Measurements from ENCODE around the gene CMTR2. TPM values are rescaled to one million over a fixed set of nuclear protein-coding genes. Genes with fewer than 3 reads are reported as not detected.

Gene CMTR2
- total RNA-seq, 5 donors from 2014 or later (not counting 1 experiment from before 2014, with no cell fraction given): 10.6 to 25.5 (median 20.4) TPM

- peaks cover 10 to 16% of the 10 kb centered on the region in 2 experiments for H3K4me1 ChIP-seq (ENCODE audit: control insufficient read depth in 1 of 2, extremely low read depth in 1 of 2, insufficient read depth in 2 of 2, low read length in 2 of 2)
- ChIA-PET POLR2A (no interaction called here), CTCF (no interaction called here)
- peaks cover 9 to 18% of the 10 kb centered on the region in 2 donors for H3K36me3 ChIP-seq (ENCODE audit: control insufficient read depth in 2 of 2, extremely low read depth in 1 of 2, insufficient read depth in 1 of 2, low read length in 1 of 2)
- H3K27ac ChIP-seq (ENCODE audit: low read length): no peak overlapping the region
- Mint-ChIP-seq H3K9me3 (peaks cover 3 to 26% (median 21%) of the 10 kb centered on the region in 3 donors), H3K36me3 (peaks cover 45% of the 10 kb centered on the region), H3K27ac (peak overlapping the region; percentile 77 to 83), H3K4me3 (peak overlapping the region; percentile 85 to 86 (median 86)), H3K4me1 (peaks cover 16 to 38% (median 38%) of the 10 kb centered on the region in 3 donors), H3K27me3 (peaks cover 12 to 14% of the 10 kb centered on the region in 2 donors)
- H3K9me3 ChIP-seq: peaks cover 3% of the 10 kb centered on the region
- H3K27me3 ChIP-seq (replicated peaks in 1 of 2; ENCODE audit: control insufficient read depth in 2 of 2, extremely low read depth in 1 of 2, insufficient read depth in 2 of 2, low read length in 1 of 2): peaks cover under 1 to 6% of the 10 kb centered on the region in 2 experiments
- DNase-seq: no peak
- 82% methylated on average over 3 of the region's 3 CpGs for WGBS (ENCODE audit: insufficient coverage)
- no peak for ATAC-seq (replicated peaks in 1 of 4)
- H3K4me3 ChIP-seq (ENCODE audit: control insufficient read depth in 1 of 2, extremely low read depth in 1 of 2, low read length in 1 of 2): no peak overlapping the region
Measured at GRCh38 chr16:71287911-71288310, 1.3 kb downstream of the CMTR2 start.

- Histone ChIP-seq H3K4me1 (ENCODE audit: control insufficient read depth in 1 of 2, extremely low read depth in 1 of 2, insufficient read depth in 2 of 2, low read length in 2 of 2) (peaks cover 10 to 16% of the 10 kb centered on the region in 2 experiments), H3K36me3 (ENCODE audit: control insufficient read depth in 2 of 2, extremely low read depth in 1 of 2, insufficient read depth in 1 of 2, low read length in 1 of 2) (peaks cover 9 to 18% of the 10 kb centered on the region in 2 donors), H3K27me3 (replicated peaks in 1 of 2; ENCODE audit: control insufficient read depth in 2 of 2, extremely low read depth in 1 of 2, insufficient read depth in 2 of 2, low read length in 1 of 2) (peaks cover 0 to 6% of the 10 kb centered on the region in 2 experiments), H3K9me3 (peaks cover 3% of the 10 kb centered on the region), H3K4me3 (ENCODE audit: control insufficient read depth in 1 of 2, extremely low read depth in 1 of 2, low read length in 1 of 2) (no peak overlapping the region), H3K27ac (ENCODE audit: low read length) (no peak overlapping the region)
- peak overlapping the region in 1 of 3 donors; percentile 85 for H3K4me3 Mint-ChIP-seq
- no peak overlapping the region for H3K27ac Mint-ChIP-seq
- peaks cover 7 to 9% of the 10 kb centered on the region in 2 donors for H3K27me3 Mint-ChIP-seq
- DNase-seq (no peak), ATAC-seq (replicated peaks in 1 of 4) (no peak)
- POLR2A ChIA-PET: no interaction called here
- peaks cover 49% of the 10 kb centered on the region for H3K36me3 Mint-ChIP-seq
- CTCF ChIA-PET: no interaction called here
- peaks cover 3 to 29% (median 23%) of the 10 kb centered on the region in 3 donors for H3K9me3 Mint-ChIP-seq
- H3K4me1 Mint-ChIP-seq: peaks cover 16 to 39% (median 39%) of the 10 kb centered on the region in 3 donors
- WGBS (ENCODE audit: insufficient coverage): no CpG with 5 or more reads among the region's 2 CpGs
Measured at GRCh38 chr16:71287454-71287853, 1.7 kb downstream of the CMTR2 start.

GRCh38 chr16:71283612-71284011, 5.6 kb downstream of the CMTR2 start:
- Histone ChIP-seq H3K4me1 (ENCODE audit: control insufficient read depth in 1 of 2, extremely low read depth in 1 of 2, insufficient read depth in 2 of 2, low read length in 2 of 2) (peaks cover 7 to 8% of the 10 kb centered on the region in 2 experiments), H3K36me3 (ENCODE audit: control insufficient read depth in 2 of 2, extremely low read depth in 1 of 2, insufficient read depth in 1 of 2, low read length in 1 of 2) (peaks cover 9 to 18% of the 10 kb centered on the region in 2 donors), H3K27ac (ENCODE audit: low read length) (no peak overlapping the region), H3K9me3 (peaks cover 3% of the 10 kb centered on the region), H3K27me3 (replicated peaks in 1 of 2; ENCODE audit: control insufficient read depth in 2 of 2, extremely low read depth in 1 of 2, insufficient read depth in 2 of 2, low read length in 1 of 2) (no peaks in the 10 kb centered on the region), H3K4me3 (ENCODE audit: control insufficient read depth in 1 of 2, extremely low read depth in 1 of 2, low read length in 1 of 2) (no peak overlapping the region)
- no CpG with 5 or more reads among the region's 2 CpGs for WGBS (ENCODE audit: insufficient coverage)
- H3K27ac Mint-ChIP-seq: no peak overlapping the region
- CTCF ChIA-PET: interaction anchor here in 1 of 2 donors (0.6 kb wide), 1 partner anchor 75 kb away, joined by 4 read pairs; no protein-coding TSS in a partner anchor
- no peak for ATAC-seq (replicated peaks in 1 of 4)
- peaks cover 3 to 32% (median 23%) of the 10 kb centered on the region in 3 donors for H3K9me3 Mint-ChIP-seq
- H3K27me3 Mint-ChIP-seq: no peaks in the 10 kb centered on the region
- peaks cover 56% of the 10 kb centered on the region for H3K36me3 Mint-ChIP-seq
- no peak for DNase-seq
- H3K4me3 Mint-ChIP-seq: no peak overlapping the region
- peaks cover 18 to 34% (median 29%) of the 10 kb centered on the region in 3 donors for H3K4me1 Mint-ChIP-seq
- POLR2A ChIA-PET: no interaction called here

GRCh38 chr16:71282943-71283342, 6.3 kb downstream of the CMTR2 start:
- ChIA-PET CTCF (no interaction called here), POLR2A (interaction anchor here in 1 of 2 donors (0.6 kb wide), 1 partner anchor 107 kb away, joined by 4 read pairs; no protein-coding TSS in a partner anchor)
- H3K36me3 Mint-ChIP-seq: peaks cover 52% of the 10 kb centered on the region

GRCh38 chr16:71276589-71277334, 12.4 kb downstream of the CMTR2 start:
- peaks cover 9% of the 10 kb centered on the region for H3K36me3 Mint-ChIP-seq
- H3K4me1 ChIP-seq (ENCODE audit: control insufficient read depth in 1 of 2, extremely low read depth in 1 of 2, insufficient read depth in 2 of 2, low read length in 2 of 2): no peaks in the 10 kb centered on the region
- ATAC-seq (replicated peaks in 1 of 4) (no peak), DNase-seq (no peak)
- no peak overlapping the region for H3K4me3 ChIP-seq (ENCODE audit: control insufficient read depth in 1 of 2, extremely low read depth in 1 of 2, low read length in 1 of 2)
- H3K27ac Mint-ChIP-seq: no peak overlapping the region
- H3K4me3 Mint-ChIP-seq: no peak overlapping the region
- H3K9me3 Mint-ChIP-seq: peaks cover 13 to 18% (median 14%) of the 10 kb centered on the region in 3 donors
- no peaks in the 10 kb centered on the region for H3K4me1 Mint-ChIP-seq
- H3K36me3 ChIP-seq (ENCODE audit: control insufficient read depth in 2 of 2, extremely low read depth in 1 of 2, insufficient read depth in 1 of 2, low read length in 1 of 2): no peaks in the 10 kb centered on the region
- no peak overlapping the region for H3K27ac ChIP-seq (ENCODE audit: low read length)
- WGBS (ENCODE audit: insufficient coverage): 86% methylated on average over 3 of the region's 4 CpGs
- H3K9me3 ChIP-seq: no peaks in the 10 kb centered on the region
- CTCF ChIA-PET: no interaction called here
- H3K27me3 Mint-ChIP-seq: no peaks in the 10 kb centered on the region
- H3K27me3 ChIP-seq (replicated peaks in 1 of 2; ENCODE audit: control insufficient read depth in 2 of 2, extremely low read depth in 1 of 2, insufficient read depth in 2 of 2, low read length in 1 of 2): no peaks in the 10 kb centered on the region
- POLR2A ChIA-PET: no interaction called here

More at GRCh38 chr16:71282943-71283342, 6.3 kb downstream of the CMTR2 start:
- no CpG with 5 or more reads among the region's 3 CpGs for WGBS (ENCODE audit: insufficient coverage)
- H3K9me3 Mint-ChIP-seq: peaks cover 3 to 32% (median 23%) of the 10 kb centered on the region in 3 donors
- no peaks in the 10 kb centered on the region for H3K27me3 Mint-ChIP-seq
- DNase-seq (no peak), ATAC-seq (replicated peaks in 1 of 4) (no peak)
- Histone ChIP-seq H3K36me3 (ENCODE audit: control insufficient read depth in 2 of 2, extremely low read depth in 1 of 2, insufficient read depth in 1 of 2, low read length in 1 of 2) (peaks cover 9 to 18% of the 10 kb centered on the region in 2 donors), H3K9me3 (peaks cover 3% of the 10 kb centered on the region), H3K27ac (ENCODE audit: low read length) (no peak overlapping the region), H3K4me3 (ENCODE audit: control insufficient read depth in 1 of 2, extremely low read depth in 1 of 2, low read length in 1 of 2) (no peak overlapping the region), H3K4me1 (ENCODE audit: control insufficient read depth in 1 of 2, extremely low read depth in 1 of 2, insufficient read depth in 2 of 2, low read length in 2 of 2) (peaks cover 2 to 5% of the 10 kb centered on the region in 2 experiments), H3K27me3 (replicated peaks in 1 of 2; ENCODE audit: control insufficient read depth in 2 of 2, extremely low read depth in 1 of 2, insufficient read depth in 2 of 2, low read length in 1 of 2) (no peaks in the 10 kb centered on the region)
- H3K4me3 Mint-ChIP-seq: no peak overlapping the region
- H3K27ac Mint-ChIP-seq: no peak overlapping the region
- H3K4me1 Mint-ChIP-seq: peaks cover 11 to 27% (median 22%) of the 10 kb centered on the region in 3 donors

GRCh38 chr16:71273384-71273783, 15.8 kb downstream of the CMTR2 start:
- no peak overlapping the region for H3K4me3 Mint-ChIP-seq
- POLR2A ChIA-PET: no interaction called here
- peaks cover 13 to 15% (median 14%) of the 10 kb centered on the region in 3 donors for H3K9me3 Mint-ChIP-seq

More at GRCh38 chr16:71273384-71273783, 15.8 kb downstream of the CMTR2 start:
- H3K27ac Mint-ChIP-seq: no peak overlapping the region
- no peaks in the 10 kb centered on the region for H3K9me3 ChIP-seq
- H3K36me3 ChIP-seq (ENCODE audit: control insufficient read depth in 2 of 2, extremely low read depth in 1 of 2, insufficient read depth in 1 of 2, low read length in 1 of 2): no peaks in the 10 kb centered on the region
- no peaks in the 10 kb centered on the region for H3K4me1 Mint-ChIP-seq
- no CpG with 5 or more reads among the region's 1 CpG for WGBS (ENCODE audit: insufficient coverage)
- no peak for DNase-seq
- no peaks in the 10 kb centered on the region for H3K4me1 ChIP-seq (ENCODE audit: control insufficient read depth in 1 of 2, extremely low read depth in 1 of 2, insufficient read depth in 2 of 2, low read length in 2 of 2)
- H3K27me3 ChIP-seq (replicated peaks in 1 of 2; ENCODE audit: control insufficient read depth in 2 of 2, extremely low read depth in 1 of 2, insufficient read depth in 2 of 2, low read length in 1 of 2): no peaks in the 10 kb centered on the region
- no peak overlapping the region for H3K4me3 ChIP-seq (ENCODE audit: control insufficient read depth in 1 of 2, extremely low read depth in 1 of 2, low read length in 1 of 2)
- ATAC-seq (replicated peaks in 1 of 4): no peak
- peaks cover 10% of the 10 kb centered on the region for H3K36me3 Mint-ChIP-seq
- CTCF ChIA-PET: no interaction called here
- H3K27ac ChIP-seq (ENCODE audit: low read length): no peak overlapping the region
- H3K27me3 Mint-ChIP-seq: peaks cover 7 to 11% of the 10 kb centered on the region in 2 donors
